ENCODE results near the gene DHCR7. TPM values are rescaled to one million over a fixed set of nuclear protein-coding genes. Genes with fewer than 3 reads are reported as not detected.

Gene DHCR7
- total and polyA plus RNA-seq, 12 donors, result 31.8 to 904 (median 85.3) TPM

GRCh38 chr11:71418643-71419042 lies 29.6 kb downstream of the DHCR7 start:
- Histone ChIP-seq H3K4me1 (replicated peaks in 1 of 2) (no peaks in the 10 kb centered on the region), H3K27ac (no peak overlapping the region), H3K27me3 (no peaks in the 10 kb centered on the region), H3K9me3 (replicated peaks in 1 of 3) (no peaks in the 10 kb centered on the region), H3K36me3 (replicated peaks in 1 of 2) (no peaks in the 10 kb centered on the region), H3K4me3 (no peak overlapping the region)
- TF ChIP-seq CTCF (IDR thresholded peaks at IDR 0.05) (no peak), POLR2A (IDR thresholded peaks at IDR 0.05) (no peak)
- intact Hi-C loops (cut with DNase I), result loop anchor here in 1 of 2 donors (10.0 kb wide), 1 partner anchor 604 kb away; no protein-coding TSS in a partner anchor
- DNase-seq, result no peak
- 66 to 83% (median 76%) methylated on average over 4 to 8 of the region's 8 CpGs for WGBS, 4 donors

GRCh38 chr11:71414645-71415044 lies 33.5 kb downstream of the DHCR7 start:
- no peaks in the 10 kb centered on the region for H3K27me3 ChIP-seq
- TF ChIP-seq POLR2A (IDR thresholded peaks at IDR 0.05), result no peak
- TF ChIP-seq CTCF (IDR thresholded peaks at IDR 0.05), result no peak
- no peaks in the 10 kb centered on the region for H3K4me1 ChIP-seq (replicated peaks in 1 of 2)
- H3K4me3 ChIP-seq, result no peak overlapping the region
- H3K36me3 ChIP-seq (replicated peaks in 1 of 2), result no peaks in the 10 kb centered on the region
- no peak for DNase-seq
- no peak overlapping the region for H3K27ac ChIP-seq
- no peaks in the 10 kb centered on the region for H3K9me3 ChIP-seq (replicated peaks in 1 of 3)
- intact Hi-C loops (cut with DNase I), result loop anchor here in 1 of 2 donors (10.0 kb wide), 1 partner anchor 600 kb away; no protein-coding TSS in a partner anchor

GRCh38 chr11:71410363-71410966 lies 37.7 kb downstream of the DHCR7 start:
- Histone ChIP-seq H3K4me3 (no peak overlapping the region), H3K27me3 (no peaks in the 10 kb centered on the region), H3K27ac (no peak overlapping the region), H3K4me1 (replicated peaks in 1 of 2) (no peaks in the 10 kb centered on the region), H3K9me3 (replicated peaks in 1 of 3) (no peaks in the 10 kb centered on the region), H3K36me3 (replicated peaks in 1 of 2) (no peaks in the 10 kb centered on the region)
- 76 to 89% (median 83%) methylated on average over 7 of the region's 7 CpGs for WGBS, 4 donors
- DNase-seq, result no peak
- intact Hi-C loops (cut with DNase I), result loop anchor here in 1 of 2 donors (10.0 kb wide), 1 partner anchor 596 kb away; no protein-coding TSS in a partner anchor
- TF ChIP-seq CTCF (IDR thresholded peaks at IDR 0.05) (no peak), POLR2A (IDR thresholded peaks at IDR 0.05) (no peak)

GRCh38 chr11:71408826-71409225 lies 39.4 kb downstream of the DHCR7 start:
- Histone ChIP-seq H3K4me1 (replicated peaks in 1 of 2) (no peaks in the 10 kb centered on the region), H3K27me3 (no peaks in the 10 kb centered on the region), H3K27ac (no peak overlapping the region), H3K9me3 (replicated peaks in 1 of 3) (no peaks in the 10 kb centered on the region), H3K4me3 (no peak overlapping the region), H3K36me3 (replicated peaks in 1 of 2) (no peaks in the 10 kb centered on the region)
- WGBS, 4 donors, result 71 to 82% (median 76%) methylated on average over 7 of the region's 7 CpGs
- TF ChIP-seq CTCF (IDR thresholded peaks at IDR 0.05) (no peak), POLR2A (IDR thresholded peaks at IDR 0.05) (no peak)
- DNase-seq, result no peak
- intact Hi-C loops (cut with DNase I), result no loop called here
